LoVo (cell line): ENCODE measurements around the gene MEST.
"Not testable (repeated sequence)": the region's sequence is repeated elsewhere in the genome, so short reads cannot be mapped to it uniquely, and the experiment has no call there.

Source experiments
- DNase-seq: peaks from one replicate; pipeline ENCODE4 v3.0.0-alpha.2; 2016; ENCODE audit warnings: low spot score

Gene MEST

GRCh38 chr7:130485734-130486113, 6.2 kb upstream of the MEST start:
- no peak for DNase-seq

DNA sequence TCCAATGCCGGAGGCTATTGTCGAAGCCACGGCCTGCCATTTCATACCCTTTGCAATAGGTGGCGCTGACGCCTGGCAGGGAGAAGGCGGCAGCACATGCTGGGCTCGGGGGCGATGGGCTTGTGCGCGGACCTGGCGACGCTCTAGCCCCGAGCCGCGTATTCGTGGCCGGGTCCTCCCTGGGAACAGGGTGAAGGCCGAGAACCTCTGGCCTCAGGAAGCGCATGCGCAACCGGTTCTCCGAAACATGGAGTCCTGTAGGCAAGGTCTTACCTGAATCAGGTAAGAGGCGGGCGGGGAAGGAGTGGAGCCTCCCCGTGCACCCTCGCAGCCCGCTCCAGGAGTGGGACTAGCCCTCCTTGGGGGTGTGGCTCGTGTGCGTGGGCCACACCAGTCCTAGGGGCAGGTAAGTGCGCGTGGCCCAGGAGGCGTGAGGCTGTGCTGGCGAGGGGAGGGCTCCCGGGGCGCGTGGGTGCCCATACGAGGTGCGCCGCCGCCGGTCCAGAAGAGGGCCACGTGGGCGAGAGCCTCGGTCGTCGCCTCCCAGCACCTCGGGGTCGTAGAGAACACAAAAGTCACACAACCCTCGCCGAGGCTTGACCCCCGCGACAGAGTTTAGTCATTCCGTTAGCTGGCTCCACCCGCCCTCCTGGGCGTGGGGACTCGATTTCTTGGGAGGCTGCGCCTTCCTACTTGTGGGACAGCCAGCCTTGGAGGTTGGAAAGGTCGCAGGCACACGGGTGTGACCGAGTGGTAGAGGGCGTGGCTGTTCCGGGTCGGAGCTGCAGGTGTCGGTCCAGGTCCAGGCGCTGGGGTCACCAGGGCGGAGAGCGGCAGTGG, 5.6 kb upstream of the MEST start:
- peak; percentile 99 for DNase-seq

GRCh38 chr7:130486954-130487436, 4.9 kb upstream of the MEST start:
- DNase-seq, result no peak

GRCh38 chr7:130488392-130489139, 3.3 kb upstream of the MEST start:
- no peak for DNase-seq

- no peak for DNase-seq
Measured at GRCh38 chr7:130489140-130489983, 2.5 kb upstream of the MEST start.

- DNase-seq, result no peak
Measured at GRCh38 chr7:130490311-130490791, 1.5 kb upstream of the MEST start.

GRCh38 chr7:130490888-130491804, 739 bp upstream of the MEST start:
- no peak for DNase-seq

GRCh38 chr7:130492523-130493274, 814 bp downstream of the MEST start:
- no peak for DNase-seq

GRCh38 chr7:130493275-130493873, 1.5 kb downstream of the MEST start:
- no peak for DNase-seq

- no peak for DNase-seq
Measured at GRCh38 chr7:130494431-130494858, 2.6 kb downstream of the MEST start.

DNA sequence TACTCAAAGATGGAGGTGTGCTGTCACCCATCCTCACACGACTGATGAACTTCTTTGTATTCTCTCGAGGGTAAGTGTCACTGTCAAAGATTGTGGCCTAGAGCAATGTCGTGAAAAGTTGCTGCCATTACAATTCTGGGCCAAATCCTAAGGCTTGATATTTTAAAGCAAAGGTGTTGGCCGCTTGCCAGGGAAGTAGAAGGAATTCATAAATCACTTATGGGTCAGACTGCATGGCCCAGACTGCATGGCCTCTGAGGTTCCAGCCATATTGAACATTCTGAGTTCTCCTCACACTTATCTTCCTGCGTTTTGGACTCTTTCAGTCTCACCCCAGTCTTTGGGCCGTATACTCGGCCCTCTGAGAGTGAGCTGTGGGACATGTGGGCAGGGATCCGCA, 8.6 kb downstream of the MEST start:
- DNase-seq, result no peak

DNA sequence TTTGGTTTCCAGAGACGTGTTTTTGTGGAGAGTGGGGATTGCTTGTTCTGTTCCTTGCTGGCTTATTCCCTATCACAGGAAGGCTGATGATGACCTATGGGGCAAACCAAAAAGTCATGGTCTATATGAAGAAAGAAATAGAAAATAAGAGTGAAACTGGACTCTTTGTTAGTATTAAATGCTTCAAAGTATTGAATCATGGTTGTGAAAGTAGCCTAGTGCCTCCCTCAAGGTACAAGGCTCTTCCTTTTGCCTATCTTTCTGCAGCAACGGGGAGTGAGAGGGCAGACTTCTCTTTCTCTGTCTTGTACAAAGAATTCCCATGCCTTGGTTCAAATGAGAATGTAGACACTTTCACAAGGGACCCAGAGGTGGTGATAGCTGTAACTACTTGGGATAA, 9.0 kb downstream of the MEST start:
- DNase-seq, result no peak

DNA sequence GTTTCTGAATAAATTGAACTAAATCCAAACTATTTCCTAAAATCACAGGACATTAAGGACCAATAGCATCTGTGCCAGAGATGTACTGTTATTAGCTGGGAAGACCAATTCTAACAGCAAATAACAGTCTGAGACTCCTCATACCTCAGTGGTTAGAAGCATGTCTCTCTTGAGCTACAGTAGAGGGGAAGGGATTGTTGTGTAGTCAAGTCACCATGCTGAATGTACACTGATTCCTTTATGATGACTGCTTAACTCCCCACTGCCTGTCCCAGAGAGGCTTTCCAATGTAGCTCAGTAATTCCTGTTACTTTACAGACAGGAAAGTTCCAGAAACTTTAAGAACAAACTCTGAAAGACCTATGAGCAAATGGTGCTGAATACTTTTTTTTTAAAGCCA, 13.9 kb downstream of the MEST start:
- no peak for DNase-seq

DNA sequence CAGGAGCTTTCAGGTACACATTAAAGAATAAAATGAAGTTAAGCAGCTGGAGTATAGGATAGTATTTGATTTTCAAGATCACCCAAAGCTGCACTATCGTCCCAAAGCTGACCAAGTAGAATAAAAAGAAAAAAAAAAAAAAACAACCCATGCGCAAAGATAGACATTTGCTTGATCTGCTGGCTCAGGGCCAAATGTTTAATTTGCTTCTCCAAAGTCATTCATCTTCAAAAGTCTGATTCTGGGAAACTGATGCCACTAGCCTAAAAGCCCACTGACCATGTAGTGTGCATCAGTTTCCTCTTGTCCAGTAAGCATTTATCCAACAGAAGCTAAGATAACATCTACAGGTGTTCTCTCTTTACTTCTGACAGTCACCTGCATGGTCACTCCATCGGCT, 14.5 kb downstream of the MEST start:
- DNase-seq, result no peak

DNA sequence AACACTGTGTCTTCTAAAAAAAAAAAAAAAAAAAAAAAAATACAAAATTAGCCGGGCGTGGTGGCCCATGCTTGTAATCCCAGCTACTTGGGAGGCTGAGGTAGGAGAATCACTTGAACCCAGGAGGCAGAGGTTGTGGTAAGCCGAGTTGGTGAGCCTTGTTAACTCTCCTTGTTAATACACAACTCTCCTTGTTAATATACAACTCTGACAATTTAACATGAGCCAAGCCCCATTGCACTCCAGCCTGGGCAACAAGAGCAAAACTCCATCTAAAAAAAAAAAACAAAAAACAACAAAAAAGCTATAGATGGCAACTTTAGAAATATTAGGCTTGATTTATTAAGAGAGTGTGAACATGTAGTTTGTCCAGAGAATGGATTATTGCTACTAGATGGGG, 20.2 kb downstream of the MEST start:
- not testable (repeated sequence) for DNase-seq

DNA sequence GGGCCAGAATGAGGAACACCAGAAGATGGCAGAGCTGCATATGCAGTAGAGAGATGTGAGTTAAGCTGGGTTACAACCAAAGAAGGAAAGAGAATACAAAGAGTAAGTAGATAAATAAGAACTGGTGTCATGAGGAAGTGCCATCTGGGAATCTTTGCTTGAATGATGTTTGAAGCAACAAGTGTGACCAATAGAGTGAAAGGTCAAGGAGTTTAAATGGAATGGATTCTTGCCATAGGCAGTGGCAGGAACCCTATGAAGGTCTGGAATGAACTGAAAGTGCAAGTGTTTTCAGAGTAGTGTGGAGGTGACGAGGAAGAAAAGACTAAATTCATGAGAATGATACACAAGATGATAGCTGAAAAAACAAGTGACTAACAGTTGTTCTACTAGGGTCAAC, 21.6 kb downstream of the MEST start:
- no peak for DNase-seq

- DNase-seq, result no peak
Measured at GRCh38 chr7:130515315-130516040, 23.6 kb downstream of the MEST start.

- DNase-seq, result no peak
Measured at GRCh38 chr7:130521258-130521951, 29.5 kb downstream of the MEST start.
